Right lobe of liver (tissue), 6 donors: ENCODE measurements around the gene NOVA2. TPM values are rescaled to one million over a fixed set of nuclear protein-coding genes. Genes with fewer than 3 reads are reported as not detected.
A peak's percentile ranks its signal among the peaks of the same experiment; 100 is the strongest.

Experiments
- ATAC-seq, 4 donors: fragments of 200-7000 bp; cut with Tn5 transposase; one replicate each; pipeline ENCODE4 v1.9.1; 2020; ENCODE audit warnings: mild to moderate bottlenecking in 4 of 4, moderate library complexity in 4 of 4
- DNase-seq, 3 donors: peaks; one replicate each; pipeline ENCODE4 v3.0.0-alpha.2; 2020
- H3K27ac ChIP-seq, 3 donors: fragments of 200-600 bp; one replicate each; pipeline ENCODE4 v1.8.0; 2022
- H3K27me3 ChIP-seq, 2 donors: fragments of 200-600 bp; one replicate each; pipeline ENCODE4 v1.8.0; 2022
- H3K36me3 ChIP-seq, 4 donors: fragments of 200-600 bp; sonication (generic) in 1 of 4; one replicate each; pipeline versions ENCODE4 v1.5.1 to v1.8.0; 2017 to 2022; ENCODE audit warnings: control low read depth in 1 of 4
- H3K4me1 ChIP-seq, 4 donors: fragments of 200-600 bp; sonication (generic) in 1 of 4; one replicate each; pipeline versions ENCODE4 v1.5.1 to v1.8.0; 2017 to 2022; ENCODE audit warnings: control low read depth in 1 of 4
- H3K4me3 ChIP-seq, 3 donors: fragments of 200-600 bp; one replicate each; pipeline ENCODE4 v1.8.0; 2022
- H3K9me3 ChIP-seq, 4 donors: fragments of 200-600 bp; sonication (generic) in 1 of 4; one replicate each; pipeline versions ENCODE4 v1.5.1 to v1.8.0; 2017 to 2022; ENCODE audit warnings: control low read depth in 1 of 4
- CTCF ChIP-seq, 4 donors: fragments of 200-600 bp in 3 of 4; fragments of 450-650 bp in 1 of 4; IDR thresholded peaks; one replicate each; pipeline versions ENCODE4 v1.5.1 to v1.8.0; 2016 to 2022; ENCODE audit warnings: antibody characterized with exemption in 4 of 4, mild to moderate bottlenecking in 2 of 4
- POLR2A ChIP-seq: fragments of 450-650 bp; IDR thresholded peaks from one replicate; pipeline ENCODE4 v1.6.1; 2017; ENCODE audit warnings: antibody characterized with exemption, mild to moderate bottlenecking
- WGBS: methylation state at CpG from one replicate; pipeline ENCODE4 v1.1.6; 2018; ENCODE audit warnings: low coverage, low lambda C conversion rate; ENCODE audit not compliant: insufficient coverage; ENCODE audit errors: missing lambda C conversion rate; 5-methylcytosine and 5-hydroxymethylcytosine counted together
- intact Hi-C, 2 donors: fragments of 100-400 bp; cut with DNase I; formaldehyde crosslinking; loops; one replicate each; pipeline versions ENCODE4 v1.11.2 to v1.14.1; 2022
- long read RNA-seq: library from polyadenylated mRNA; unstranded; transcript quantifications from one replicate; pipeline ENCODE4 v2.0.0, GENCODE V29; 2019
- total RNA-seq, 6 experiments: library from RNA; depleted of rRNA in 2 of 6; stranded (reverse); fragments of >200 nt in 2 of 6; fragmentation: NEBNext Ultra II Directional in 3 of 6; extraction: Animal tissue kit (Norgen Biotek cat#: 25700) in 3 of 6; gene quantifications; one replicate each; pipeline versions ENCODE4 v1.1.0 to v1.2.4, GENCODE V29; 2016 to 2023
- donor health status: DM: no; HTN: yes; CAD: no.
- donor health status: DM: no; HTN: no; CAD: no.
- donor health status: DM: no; HTN: no; CAD: no.
- donor health status: DM: no; HTN: yes; CAD: no.
- donor health status: DM: no; HTN: yes; CAD: no.

The NOVA2 gene
- total RNA-seq = 1 to 10 TPM in 2 of 6 experiments, under 1 TPM in 4; 0.66 to 2.5 (median 0.85) TPM
- long read RNA-seq = 0 reads

- peak within 1 kb of the TSS in 2 of 3 donors; percentile 10 to 65 for H3K27ac ChIP-seq
- TF ChIP-seq CTCF (IDR thresholded peaks at IDR 0.05) (no peak), POLR2A (no peak)
- ATAC-seq = peak; percentile 73 to 83 (median 82)
- peak; percentile 65 to 83 (median 76) for DNase-seq
- intact Hi-C loops = no loop called here
- H3K36me3 ChIP-seq = no peaks in the 10 kb centered on the region
- H3K4me1 ChIP-seq = no peaks in the 10 kb centered on the region
- H3K9me3 ChIP-seq = no peaks in the 10 kb centered on the region
- peak within 1 kb of the TSS; percentile 4 to 24 (median 7) for H3K4me3 ChIP-seq
- 9% methylated on average over 9 of the region's 58 CpGs for WGBS
- peaks cover 4 to 5% of the 10 kb centered on the region in 2 donors for H3K27me3 ChIP-seq
These were observed at the start of gene NOVA2 for GRCh38 chr19:45973553-45974338. TSS of gene NOVA2 (minus strand) at chr19:45973865. CDS start at chr19:45973351, 514 bp downstream.

GRCh38 chr19:46023311-46023779, 49.7 kb upstream of the NOVA2 start:
- peaks cover 0 to 6% of the 10 kb centered on the region in 2 donors for H3K27me3 ChIP-seq
- intact Hi-C loops = loop anchor here in 1 of 2 donors (10.0 kb wide), 1 partner anchor 51 kb away; no protein-coding TSS in a partner anchor
- H3K27ac ChIP-seq = no peak overlapping the region

GRCh38 chr19:46022431-46023310, 49.0 kb upstream of the NOVA2 start, which contains the start of gene PGLYRP1:
TSS of gene PGLYRP1 (minus strand) at chr19:46023053. CDS start at chr19:46023021, 32 bp downstream.
- Histone ChIP-seq H3K27me3 (peaks cover 0 to 6% of the 10 kb centered on the region in 2 donors), H3K36me3 (no peaks in the 10 kb centered on the region), H3K9me3 (no peaks in the 10 kb centered on the region), H3K4me3 (no peak within 1 kb of the TSS), H3K27ac (no peak within 1 kb of the TSS), H3K4me1 (no peaks in the 10 kb centered on the region)
- ATAC-seq (peak in 2 of 4 donors; percentile 8 to 31), DNase-seq (peak in 1 of 3 donors; percentile 50)
- TF ChIP-seq CTCF (IDR thresholded peaks at IDR 0.05) (no peak), POLR2A (no peak)
- intact Hi-C loops = loop anchor here in 1 of 2 donors (10.0 kb wide), 1 partner anchor 52 kb away; no protein-coding TSS in a partner anchor
- WGBS = 8% methylated on average over 5 of the region's 47 CpGs

More at GRCh38 chr19:46023311-46023779, 49.7 kb upstream of the NOVA2 start:
- TF ChIP-seq POLR2A = no peak
- no peak for TF ChIP-seq CTCF (IDR thresholded peaks at IDR 0.05)
- no peaks in the 10 kb centered on the region for H3K36me3 ChIP-seq
- H3K4me1 ChIP-seq = no peaks in the 10 kb centered on the region
- DNase-seq (no peak), ATAC-seq (peak in 1 of 4 donors; percentile 20)
- 39% methylated on average over 2 of the region's 11 CpGs for WGBS
- H3K4me3 ChIP-seq = no peak overlapping the region
- H3K9me3 ChIP-seq = no peaks in the 10 kb centered on the region

- Histone ChIP-seq H3K27ac (no peak overlapping the region), H3K27me3 (peaks cover 0 to 6% of the 10 kb centered on the region in 2 donors), H3K36me3 (no peaks in the 10 kb centered on the region), H3K4me1 (no peaks in the 10 kb centered on the region), H3K4me3 (no peak overlapping the region), H3K9me3 (no peaks in the 10 kb centered on the region)
- DNase-seq = peak in 1 of 3 donors; percentile 53
- WGBS = 49% methylated on average over 9 of the region's 12 CpGs
- ATAC-seq = no peak
- TF ChIP-seq CTCF (IDR thresholded peaks at IDR 0.05) = no peak
- TF ChIP-seq POLR2A = no peak
- intact Hi-C loops = loop anchor here in 1 of 2 donors (10.0 kb wide), 1 partner anchor 53 kb away; no protein-coding TSS in a partner anchor
These were observed 48.4 kb upstream of the NOVA2 start for GRCh38 chr19:46022061-46022430.
